ENCODE measurements around the gene PEMT.

DNA sequence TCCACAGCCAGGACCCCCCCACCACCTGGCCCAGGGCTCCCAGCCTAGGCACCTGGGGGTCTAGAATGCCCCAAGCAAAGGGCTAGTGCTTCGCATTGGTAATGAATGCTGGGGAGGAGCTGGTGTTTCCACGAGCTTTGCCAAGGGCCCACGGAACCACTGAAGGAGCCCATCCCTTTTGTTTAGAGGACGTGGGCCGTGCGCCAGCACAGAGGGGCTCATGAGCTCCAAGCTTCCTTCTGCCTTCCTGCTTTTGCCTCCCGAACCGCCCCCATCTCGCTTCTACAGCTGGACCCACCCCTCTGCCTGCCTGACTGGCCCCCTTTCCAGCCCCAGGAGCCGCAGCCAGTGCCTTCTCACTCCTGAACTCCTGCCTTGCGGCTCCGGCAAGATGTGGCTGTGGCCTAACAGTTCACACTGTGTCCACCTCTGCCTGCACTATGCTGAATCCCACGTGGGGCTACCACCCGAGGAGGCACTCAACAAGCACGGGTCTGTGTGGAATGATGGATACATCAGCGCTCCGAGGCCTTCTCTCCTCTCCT, 63.5 kb downstream of the PEMT start:
- TF ChIP-seq, protein P1, sequence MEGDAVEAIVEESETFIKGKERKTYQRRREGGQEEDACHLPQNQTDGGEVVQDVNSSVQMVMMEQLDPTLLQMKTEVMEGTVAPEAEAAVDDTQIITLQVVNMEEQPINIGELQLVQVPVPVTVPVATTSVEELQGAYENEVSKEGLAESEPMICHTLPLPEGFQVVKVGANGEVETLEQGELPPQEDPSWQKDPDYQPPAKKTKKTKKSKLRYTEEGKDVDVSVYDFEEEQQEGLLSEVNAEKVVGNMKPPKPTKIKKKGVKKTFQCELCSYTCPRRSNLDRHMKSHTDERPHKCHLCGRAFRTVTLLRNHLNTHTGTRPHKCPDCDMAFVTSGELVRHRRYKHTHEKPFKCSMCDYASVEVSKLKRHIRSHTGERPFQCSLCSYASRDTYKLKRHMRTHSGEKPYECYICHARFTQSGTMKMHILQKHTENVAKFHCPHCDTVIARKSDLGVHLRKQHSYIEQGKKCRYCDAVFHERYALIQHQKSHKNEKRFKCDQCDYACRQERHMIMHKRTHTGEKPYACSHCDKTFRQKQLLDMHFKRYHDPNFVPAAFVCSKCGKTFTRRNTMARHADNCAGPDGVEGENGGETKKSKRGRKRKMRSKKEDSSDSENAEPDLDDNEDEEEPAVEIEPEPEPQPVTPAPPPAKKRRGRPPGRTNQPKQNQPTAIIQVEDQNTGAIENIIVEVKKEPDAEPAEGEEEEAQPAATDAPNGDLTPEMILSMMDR (IDR thresholded peaks at IDR 0.05) = no peak
- no peak for TF ChIP-seq POLR2A (IDR thresholded peaks at IDR 0.05)

Data from adrenal gland (tissue), 5 donors.